GM12878 (cell line): ENCODE data around the gene GAB1. TPM values are rescaled to one million over a fixed set of nuclear protein-coding genes. Genes with fewer than 3 reads are reported as not detected.

Source experiments
- ATAC-seq: fragments of 200-7000 bp; cut with Tn5 transposase; 3 replicates; pipeline ENCODE4 v1.9.1; 2020; ENCODE audit warnings: mild to moderate bottlenecking, moderate library complexity
- BruUV-seq: library from RNA; stranded (reverse); fragments of 400-500 nt; replicated peaks from 2 replicates; lab custom pipeline; 2021; lab: Mats Ljungman, UMichigan
- CTCF ChIA-PET: fragments of 300-600 bp; sonication (Branson Sonifier 250); formaldehyde crosslinking; extraction: SDS; loops from one replicate; lab custom pipeline; 2021; ENCODE audit warnings: inconsistent platforms; lab: Yijun Ruan, JAX
- POLR2A ChIA-PET: fragments of 350-600 bp; formaldehyde crosslinking; extraction: SDS; loops from one replicate; lab custom pipeline; 2021; ENCODE audit warnings: inconsistent platforms; lab: Charles Lee
- RAD21 ChIA-PET: fragments of 300-600 bp; sonication (Branson Sonifier 250); formaldehyde crosslinking; loops from one replicate; lab custom pipeline; 2023; ENCODE audit warnings: antibody characterized with exemption; ENCODE audit not compliant: unreplicated experiment; lab: Charles Lee
- SMC1A ChIA-PET: fragments of 300-600 bp; sonication (Branson Sonifier 250); formaldehyde crosslinking; loops from one replicate; lab custom pipeline; 2023; ENCODE audit not compliant: unreplicated experiment, uncharacterized antibody; lab: Charles Lee
- DNase-seq: peaks from one replicate; pipeline ENCODE4 v3.0.0-alpha.2; 2011; ENCODE audit warnings: low read depth, low spot score
- FAIRE-seq: peaks from 3 replicates; lab custom pipeline; 2011; peaks lifted over from hg19 to GRCh38; lab: Jason Lieb, UNC
- H2AFZ ChIP-seq: 2 replicates; pipeline ENCODE4 v1.6.0; 2011; ENCODE audit warnings: low read depth, low read length, control low read depth; ENCODE audit not compliant: control insufficient read depth
- H3K27ac ChIP-seq: 2 replicates; pipeline ENCODE4 v1.5.1; 2011; ENCODE audit warnings: control low read depth; ENCODE audit not compliant: control insufficient read depth, insufficient read depth
- H3K27me3 ChIP-seq, 2 experiments: replicated peaks in 1 of 2; 2 replicates each; pipeline versions ENCODE4 v1.6.0 to v1.6.1; 2011; ENCODE audit warnings: low read length in 1 of 2; ENCODE audit not compliant: control insufficient read depth in 2 of 2, insufficient read depth in 2 of 2
- H3K36me3 ChIP-seq, 2 experiments: 2 replicates each; pipeline ENCODE4 v1.5.1; 2011; ENCODE audit warnings: low read length in 1 of 2; ENCODE audit not compliant: control insufficient read depth in 2 of 2, insufficient read depth in 2 of 2
- H3K4me1 ChIP-seq: 2 replicates; pipeline ENCODE4 v1.6.1; 2011; ENCODE audit warnings: mild to moderate bottlenecking, low read length, moderate library complexity, mixed read lengths; ENCODE audit not compliant: control insufficient read depth, insufficient read depth
- H3K4me2 ChIP-seq: 2 replicates; pipeline ENCODE4 v1.6.0; 2011; ENCODE audit warnings: control low read depth; ENCODE audit not compliant: control insufficient read depth, insufficient read depth
- H3K4me3 ChIP-seq: fragments of 200-600 bp; sonication (generic); 2 replicates; pipeline ENCODE4 v1.5.1; 2016
- H3K79me2 ChIP-seq: 2 replicates; pipeline ENCODE4 v1.6.0; 2011; ENCODE audit warnings: low read length; ENCODE audit not compliant: control insufficient read depth, insufficient read depth
- H3K9ac ChIP-seq: 2 replicates; pipeline ENCODE4 v1.8.0; 2011; ENCODE audit warnings: low read length, control low read depth, mixed read lengths; ENCODE audit not compliant: control insufficient read depth, insufficient read depth
- H3K9me3 ChIP-seq: replicated peaks from 3 replicates; pipeline ENCODE4 v1.5.1; 2011; ENCODE audit warnings: mild to moderate bottlenecking, low read length; ENCODE audit not compliant: control insufficient read depth, insufficient read depth
- H4K20me1 ChIP-seq: 2 replicates; pipeline ENCODE4 v1.6.0; 2011; ENCODE audit not compliant: control insufficient read depth, insufficient read depth
- CBX5 ChIP-seq: sonication (generic); IDR thresholded peaks from 2 replicates; pipeline ENCODE4 v1.6.1; 2016; ENCODE audit warnings: low read depth, moderate library complexity, mild to moderate bottlenecking, inconsistent platforms
- CREM ChIP-seq: IDR thresholded peaks from 2 replicates; pipeline ENCODE4 v1.6.1; 2014; ENCODE audit warnings: antibody characterized with exemption, low read depth
- EGR1 ChIP-seq, 2 experiments: IDR thresholded peaks; 1 replicate in 1 of 2; 2 replicates in 1 of 2; pipeline ENCODE4 v1.6.1; 2011 to 2012; ENCODE audit warnings: low read depth in 2 of 2, low read length in 2 of 2, borderline replicate concordance in 1 of 2, mild to moderate bottlenecking in 1 of 2, moderate library complexity in 1 of 2
- GABPA ChIP-seq: IDR thresholded peaks from 2 replicates; pipeline ENCODE4 v1.6.1; 2014; ENCODE audit warnings: antibody characterized with exemption, low read depth, mild to moderate bottlenecking, inconsistent platforms
- HDAC6 ChIP-seq: fragments of 200-600 bp; sonication (generic); IDR thresholded peaks from one replicate; pipeline ENCODE4 v1.8.0; 2017; ENCODE audit warnings: antibody characterized with exemption; ENCODE audit not compliant: unreplicated experiment
- MTA3 ChIP-seq: IDR thresholded peaks from 2 replicates; pipeline ENCODE4 v1.6.1; 2012; ENCODE audit warnings: low read length, inconsistent platforms, borderline replicate concordance
- MXI1 ChIP-seq: fragments of 150-350 bp; IDR thresholded peaks from 2 replicates; pipeline ENCODE4 v1.6.1; 2011; ENCODE audit warnings: low read depth, mild to moderate bottlenecking, inconsistent platforms, low read length, improper control_type of control experiment
- SMC3 ChIP-seq: IDR thresholded peaks from 2 replicates; pipeline ENCODE4 v1.6.1; 2011; ENCODE audit warnings: low read length, improper control_type of control experiment, borderline replicate concordance
- ZNF687 ChIP-seq: fragments of 450-650 bp; IDR thresholded peaks from 2 replicates; pipeline ENCODE4 v1.6.1; 2017; ENCODE audit warnings: mild to moderate bottlenecking, moderate library complexity
- WGBS: methylation state at CpG from one replicate; pipeline ENCODE4 v1.1.6; 2016; ENCODE audit warnings: low lambda C conversion rate; ENCODE audit not compliant: insufficient replicate concordance, insufficient coverage; ENCODE audit errors: missing lambda C conversion rate; 5-methylcytosine and 5-hydroxymethylcytosine counted together
- in situ Hi-C: fragments of 300-500 bp; cut with MboI; formaldehyde crosslinking; loops from 9 replicates; pipeline ENCODE4 v1.14.3; 2018; ENCODE audit warnings: mixed read lengths
- intact Hi-C: fragments of 100-400 bp; cut with micrococcal nuclease; formaldehyde crosslinking; loops from one replicate; pipeline ENCODE4 v1.14.2; 2022; ENCODE audit not compliant: unreplicated experiment
- polyA plus RNA-seq, 11 experiments: library from polyadenylated mRNA; depleted of rRNA in 4 of 11; unstranded in 6 of 11; stranded (reverse) in 5 of 11; fragments of >200 nt; fragmentation: Nextera tagmentation in 4 of 11; fragmentation: Illumina TruSeq in 1 of 11; extraction: Ambion mirVana in 4 of 11; extraction: Trizol in 1 of 11; gene quantifications; 1 replicate in 1 of 11; 2 replicates in 10 of 11; pipeline versions ENCODE4 v1.2.1 to v1.2.3, GENCODE V29; 2011 to 2016; ENCODE audit warnings: inconsistent platforms in 2 of 11, missing spikeins in 2 of 11, low read depth in 1 of 11
- total RNA-seq, 4 experiments: library from RNA; depleted of rRNA in 3 of 4; stranded (reverse); fragments of >200 nt in 3 of 4; fragmentation: Illumina TruSeq in 1 of 4; extraction: Trizol in 1 of 4; gene quantifications; 2 replicates each; pipeline versions ENCODE4 v1.2.1 to v1.2.3, GENCODE V29; 2013 to 2021

Gene GAB1
- total and polyA plus RNA-seq, 10 of the 15 experiments (the other 5 are each of a cell fraction or from before 2014, with no cell fraction given), result 0.37 to 5.3 (median 3.2) TPM

- Histone ChIP-seq H3K79me2 (no peaks in the 10 kb centered on the region), H2AFZ (no peak overlapping the region), H4K20me1 (peaks cover 2% of the 10 kb centered on the region; the same call in 1 of the 2 replicates), H3K27me3 (no peaks in the 10 kb centered on the region), H3K9ac (no peak overlapping the region), H3K9me3 (no peaks in the 10 kb centered on the region), H3K4me1 (no peaks in the 10 kb centered on the region), H3K4me2 (no peak overlapping the region), H3K27ac (no peak overlapping the region), H3K36me3 (no peaks in the 10 kb centered on the region), H3K4me3 (no peak overlapping the region)
- intact Hi-C loops (no loop called here), in situ Hi-C loops (no loop called here)
- 68% methylated on average over 3 of the region's 3 CpGs for WGBS
- POLR2A ChIA-PET, result interaction anchor here (1.3 to 9.7 kb wide), 3 partner anchors 12 to 41 kb away, joined by 3 to 94 read pairs (median 3); no protein-coding TSS in a partner anchor
- CTCF ChIA-PET, result interaction anchor here (0.7 to 1.9 kb wide), 7 partner anchors 8 to 1140 kb away, joined by 3 to 15 read pairs (median 3); no protein-coding TSS in a partner anchor
- BruUV-seq, result no TSS peak
- RAD21 ChIA-PET, result interaction anchor here (0.9 to 6.8 kb wide), 5 partner anchors 10 to 66 kb away, joined by 3 to 63 read pairs (median 9); no protein-coding TSS in a partner anchor
- TF ChIP-seq EGR1 (IDR thresholded peaks at IDR 0.05; ENCODE audit: borderline replicate concordance in 1 of 2, low read depth in 2 of 2, low read length in 2 of 2) (no peak), MTA3 (no peak), SMC3 (no peak), GABPA (no peak), CREM (no peak), HDAC6 (no peak), MXI1 (no peak), CBX5 (no peak), ZNF687 (no peak)
- no peak for DNase-seq
- FAIRE-seq, result no peak
- SMC1A ChIA-PET, result interaction anchor here (0.5 to 8.0 kb wide), 9 partner anchors 10 to 128 kb away, joined by 3 to 62 read pairs (median 4); no protein-coding TSS in a partner anchor
- ATAC-seq, result no peak
Observed at GRCh38 chr4:143343276-143343831, 6.7 kb downstream of the GAB1 start.
